SK-N-SH (cell line): Measurements from ENCODE around the gene DSCAML1.

ENCODE experiments used
- CHD2 ChIP-seq: fragments of 150-350 bp; IDR thresholded peaks from 2 replicates; pipeline ENCODE4 v1.6.1; 2018; ENCODE audit warnings: low read length; ENCODE audit not compliant: partially characterized antibody
- EP300 ChIP-seq, 2 experiments: IDR thresholded peaks; 2 replicates each; pipeline versions ENCODE4 v1.4.0 to v1.6.1; 2012; ENCODE audit warnings: borderline replicate concordance in 1 of 2, low read depth in 1 of 2, low read length in 1 of 2
- RAD21 ChIP-seq: IDR thresholded peaks from 2 replicates; pipeline ENCODE4 v1.6.1; 2012; ENCODE audit warnings: mild to moderate bottlenecking, low read length
- SIN3A ChIP-seq: IDR thresholded peaks from 2 replicates; pipeline ENCODE4 v1.6.1; 2012; ENCODE audit warnings: low read depth, mild to moderate bottlenecking, low read length, moderate library complexity, borderline replicate concordance
- TAF1 ChIP-seq: IDR thresholded peaks from 2 replicates; pipeline ENCODE4 v1.6.1; 2012; ENCODE audit warnings: low read depth, mild to moderate bottlenecking, low read length, moderate library complexity, borderline replicate concordance
- TF ChIP-seq, protein P1 (sequence below): fragments of 200-600 bp; sonication (generic); IDR thresholded peaks from 2 replicates; pipeline ENCODE4 v1.6.1; 2017; ENCODE audit warnings: antibody characterized with exemption, mild to moderate bottlenecking, moderate library complexity
- TF ChIP-seq, protein P2 (sequence below): IDR thresholded peaks from 2 replicates; pipeline ENCODE4 v1.4.0; 2012; ENCODE audit warnings: low read depth
- TF ChIP-seq, protein P3 (sequence below): IDR thresholded peaks from 2 replicates; pipeline ENCODE4 v1.4.0; 2012; ENCODE audit warnings: low read depth, borderline replicate concordance
- TF ChIP-seq, protein P4 (sequence below): IDR thresholded peaks from 2 replicates; pipeline ENCODE4 v1.6.1; 2012; ENCODE audit warnings: mild to moderate bottlenecking, low read depth, low read length, moderate library complexity

DNA sequence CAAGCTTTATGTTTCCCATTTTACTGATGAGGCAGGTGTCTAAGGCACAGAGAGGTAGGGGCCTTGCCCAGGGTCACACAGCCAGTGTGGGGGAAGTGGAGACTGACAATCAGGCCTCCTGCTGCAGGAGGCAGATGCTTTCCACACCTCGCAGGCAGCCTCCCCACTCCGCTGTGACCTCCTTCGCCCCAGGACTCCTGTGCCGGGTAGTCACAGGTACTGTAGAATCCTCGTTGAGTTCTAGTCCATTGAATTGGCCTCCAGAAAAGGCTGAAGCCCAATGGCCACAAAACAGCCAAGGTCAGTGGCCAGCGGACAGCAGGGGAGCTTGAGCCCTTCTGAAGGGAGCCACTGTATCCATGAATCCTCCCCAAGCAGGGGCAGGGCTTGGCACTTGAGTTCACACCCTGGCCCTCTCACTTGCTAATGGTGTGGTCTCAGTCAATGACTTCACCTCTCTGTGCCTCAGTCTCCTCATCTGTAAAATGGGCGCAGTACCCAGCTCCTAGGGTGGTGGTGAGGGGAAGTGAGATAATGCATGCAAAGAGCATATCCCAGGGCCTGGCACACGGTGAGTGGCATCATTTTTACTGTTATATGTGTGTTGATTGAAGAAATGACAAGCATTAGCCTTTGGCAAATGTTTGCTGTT, 28.6 kb upstream of the DSCAML1 start:
- TF ChIP-seq EP300 (IDR thresholded peaks at IDR 0.05; ENCODE audit: borderline replicate concordance in 1 of 2, low read depth in 1 of 2, low read length in 1 of 2) = no peak
- no peak for TF ChIP-seq TAF1
- TF ChIP-seq, protein P1, sequence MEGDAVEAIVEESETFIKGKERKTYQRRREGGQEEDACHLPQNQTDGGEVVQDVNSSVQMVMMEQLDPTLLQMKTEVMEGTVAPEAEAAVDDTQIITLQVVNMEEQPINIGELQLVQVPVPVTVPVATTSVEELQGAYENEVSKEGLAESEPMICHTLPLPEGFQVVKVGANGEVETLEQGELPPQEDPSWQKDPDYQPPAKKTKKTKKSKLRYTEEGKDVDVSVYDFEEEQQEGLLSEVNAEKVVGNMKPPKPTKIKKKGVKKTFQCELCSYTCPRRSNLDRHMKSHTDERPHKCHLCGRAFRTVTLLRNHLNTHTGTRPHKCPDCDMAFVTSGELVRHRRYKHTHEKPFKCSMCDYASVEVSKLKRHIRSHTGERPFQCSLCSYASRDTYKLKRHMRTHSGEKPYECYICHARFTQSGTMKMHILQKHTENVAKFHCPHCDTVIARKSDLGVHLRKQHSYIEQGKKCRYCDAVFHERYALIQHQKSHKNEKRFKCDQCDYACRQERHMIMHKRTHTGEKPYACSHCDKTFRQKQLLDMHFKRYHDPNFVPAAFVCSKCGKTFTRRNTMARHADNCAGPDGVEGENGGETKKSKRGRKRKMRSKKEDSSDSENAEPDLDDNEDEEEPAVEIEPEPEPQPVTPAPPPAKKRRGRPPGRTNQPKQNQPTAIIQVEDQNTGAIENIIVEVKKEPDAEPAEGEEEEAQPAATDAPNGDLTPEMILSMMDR = no peak
- TF ChIP-seq, protein P2, sequence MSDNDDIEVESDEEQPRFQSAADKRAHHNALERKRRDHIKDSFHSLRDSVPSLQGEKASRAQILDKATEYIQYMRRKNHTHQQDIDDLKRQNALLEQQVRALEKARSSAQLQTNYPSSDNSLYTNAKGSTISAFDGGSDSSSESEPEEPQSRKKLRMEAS = no peak
- TF ChIP-seq, protein P3, sequence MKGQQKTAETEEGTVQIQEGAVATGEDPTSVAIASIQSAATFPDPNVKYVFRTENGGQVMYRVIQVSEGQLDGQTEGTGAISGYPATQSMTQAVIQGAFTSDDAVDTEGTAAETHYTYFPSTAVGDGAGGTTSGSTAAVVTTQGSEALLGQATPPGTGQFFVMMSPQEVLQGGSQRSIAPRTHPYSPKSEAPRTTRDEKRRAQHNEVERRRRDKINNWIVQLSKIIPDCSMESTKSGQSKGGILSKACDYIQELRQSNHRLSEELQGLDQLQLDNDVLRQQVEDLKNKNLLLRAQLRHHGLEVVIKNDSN = no peak
- TF ChIP-seq SIN3A = no peak
- TF ChIP-seq, protein P4, sequence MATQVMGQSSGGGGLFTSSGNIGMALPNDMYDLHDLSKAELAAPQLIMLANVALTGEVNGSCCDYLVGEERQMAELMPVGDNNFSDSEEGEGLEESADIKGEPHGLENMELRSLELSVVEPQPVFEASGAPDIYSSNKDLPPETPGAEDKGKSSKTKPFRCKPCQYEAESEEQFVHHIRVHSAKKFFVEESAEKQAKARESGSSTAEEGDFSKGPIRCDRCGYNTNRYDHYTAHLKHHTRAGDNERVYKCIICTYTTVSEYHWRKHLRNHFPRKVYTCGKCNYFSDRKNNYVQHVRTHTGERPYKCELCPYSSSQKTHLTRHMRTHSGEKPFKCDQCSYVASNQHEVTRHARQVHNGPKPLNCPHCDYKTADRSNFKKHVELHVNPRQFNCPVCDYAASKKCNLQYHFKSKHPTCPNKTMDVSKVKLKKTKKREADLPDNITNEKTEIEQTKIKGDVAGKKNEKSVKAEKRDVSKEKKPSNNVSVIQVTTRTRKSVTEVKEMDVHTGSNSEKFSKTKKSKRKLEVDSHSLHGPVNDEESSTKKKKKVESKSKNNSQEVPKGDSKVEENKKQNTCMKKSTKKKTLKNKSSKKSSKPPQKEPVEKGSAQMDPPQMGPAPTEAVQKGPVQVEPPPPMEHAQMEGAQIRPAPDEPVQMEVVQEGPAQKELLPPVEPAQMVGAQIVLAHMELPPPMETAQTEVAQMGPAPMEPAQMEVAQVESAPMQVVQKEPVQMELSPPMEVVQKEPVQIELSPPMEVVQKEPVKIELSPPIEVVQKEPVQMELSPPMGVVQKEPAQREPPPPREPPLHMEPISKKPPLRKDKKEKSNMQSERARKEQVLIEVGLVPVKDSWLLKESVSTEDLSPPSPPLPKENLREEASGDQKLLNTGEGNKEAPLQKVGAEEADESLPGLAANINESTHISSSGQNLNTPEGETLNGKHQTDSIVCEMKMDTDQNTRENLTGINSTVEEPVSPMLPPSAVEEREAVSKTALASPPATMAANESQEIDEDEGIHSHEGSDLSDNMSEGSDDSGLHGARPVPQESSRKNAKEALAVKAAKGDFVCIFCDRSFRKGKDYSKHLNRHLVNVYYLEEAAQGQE = no peak
- TF ChIP-seq RAD21 = no peak
- TF ChIP-seq CHD2 = no peak
